ENCODE data around the gene ZNF738.

Gene ZNF738

GRCh38 chr19:21362291-21362690, 3.5 kb downstream of the ZNF738 start:
- no peak overlapping the region for H3K4me3 ChIP-seq (ENCODE audit: low read depth, low read length)
- TF ChIP-seq CTCF (IDR thresholded peaks at IDR 0.05; ENCODE audit: low read depth, low read length) = no peak
- in situ Hi-C loops (cut with HindIII; ENCODE audit: low sequenced_read_pairs) = no loop called here
- DNase-seq (ENCODE audit: low read depth, low spot score) = no peak

- no peak overlapping the region for H3K4me3 ChIP-seq (ENCODE audit: low read depth, low read length)
- TF ChIP-seq CTCF (IDR thresholded peaks at IDR 0.05; ENCODE audit: low read depth, low read length) = no peak
- in situ Hi-C loops (cut with HindIII; ENCODE audit: low sequenced_read_pairs) = no loop called here
- DNase-seq (ENCODE audit: low read depth, low spot score) = no peak
Measured at GRCh38 chr19:21383980-21384582, 25.3 kb downstream of the ZNF738 start.

- H3K4me3 ChIP-seq (ENCODE audit: low read depth, low read length) = no peak overlapping the region
- in situ Hi-C loops (cut with HindIII; ENCODE audit: low sequenced_read_pairs) = no loop called here
- DNase-seq (ENCODE audit: low read depth, low spot score) = no peak
- TF ChIP-seq CTCF (IDR thresholded peaks at IDR 0.05; ENCODE audit: low read depth, low read length) = no peak
Measured at GRCh38 chr19:21396121-21396520, 37.3 kb downstream of the ZNF738 start.

GRCh38 chr19:21396893-21397572, 38.2 kb downstream of the ZNF738 start, which contains the start of gene ZNF493:
Gene ZNF493, plus strand, starts transcription at chr19:21397133. Its CDS starts 105 bp downstream, at chr19:21397238.
- peak; percentile 95 for DNase-seq (ENCODE audit: low read depth, low spot score)
- in situ Hi-C loops (cut with HindIII; ENCODE audit: low sequenced_read_pairs) = no loop called here
- TF ChIP-seq CTCF (IDR thresholded peaks at IDR 0.05; ENCODE audit: low read depth, low read length) = no peak
- H3K4me3 ChIP-seq (ENCODE audit: low read depth, low read length) = peak within 1 kb of the TSS; percentile 81

GRCh38 chr19:21398851-21399250, 40.1 kb downstream of the ZNF738 start:
- H3K4me3 ChIP-seq (ENCODE audit: low read depth, low read length) = no peak overlapping the region
- TF ChIP-seq CTCF (IDR thresholded peaks at IDR 0.05; ENCODE audit: low read depth, low read length) = no peak
- in situ Hi-C loops (cut with HindIII; ENCODE audit: low sequenced_read_pairs) = no loop called here
- no peak for DNase-seq (ENCODE audit: low read depth, low spot score)

- no peak overlapping the region for H3K4me3 ChIP-seq (ENCODE audit: low read depth, low read length)
- no peak for DNase-seq (ENCODE audit: low read depth, low spot score)
- in situ Hi-C loops (cut with HindIII; ENCODE audit: low sequenced_read_pairs) = no loop called here
- no peak for TF ChIP-seq CTCF (IDR thresholded peaks at IDR 0.05; ENCODE audit: low read depth, low read length)
Measured at GRCh38 chr19:21402303-21402985, 43.6 kb downstream of the ZNF738 start.

Measured in astrocyte of the spinal cord (primary cell).